H7 (cell line): ENCODE data around the gene USP54. TPM values are rescaled to one million over a fixed set of nuclear protein-coding genes. Genes with fewer than 3 reads are reported as not detected.
"Not testable (repeated sequence)": the region's sequence is repeated elsewhere in the genome, so short reads cannot be mapped to it uniquely, and the experiment has no call there.

ENCODE experiments used
- DNase-seq: peaks from one replicate; pipeline ENCODE4 v3.0.0; 2012
- H3K27me3 ChIP-seq: 2 replicates; pipeline ENCODE4 v1.6.0; 2011; ENCODE audit warnings: mild to moderate bottlenecking, low read length; ENCODE audit not compliant: control insufficient read depth, insufficient read depth
- H3K36me3 ChIP-seq: replicated peaks from 2 replicates; pipeline ENCODE4 v1.5.1; 2011; ENCODE audit warnings: low read length; ENCODE audit not compliant: control insufficient read depth, insufficient read depth
- H3K4me3 ChIP-seq: 2 replicates; pipeline ENCODE4 v1.5.1; 2011; ENCODE audit warnings: low read depth, mild to moderate bottlenecking, control low read depth, low read length, moderate library complexity; ENCODE audit not compliant: insufficient read depth
- total RNA-seq: library from RNA; depleted of rRNA; stranded (reverse); fragments of >200 nt; shearing (Covaris generic); gene quantifications from 2 replicates; pipeline ENCODE4 v1.2.3, GENCODE V29; 2014; rRNA removed

Gene USP54, protein sequence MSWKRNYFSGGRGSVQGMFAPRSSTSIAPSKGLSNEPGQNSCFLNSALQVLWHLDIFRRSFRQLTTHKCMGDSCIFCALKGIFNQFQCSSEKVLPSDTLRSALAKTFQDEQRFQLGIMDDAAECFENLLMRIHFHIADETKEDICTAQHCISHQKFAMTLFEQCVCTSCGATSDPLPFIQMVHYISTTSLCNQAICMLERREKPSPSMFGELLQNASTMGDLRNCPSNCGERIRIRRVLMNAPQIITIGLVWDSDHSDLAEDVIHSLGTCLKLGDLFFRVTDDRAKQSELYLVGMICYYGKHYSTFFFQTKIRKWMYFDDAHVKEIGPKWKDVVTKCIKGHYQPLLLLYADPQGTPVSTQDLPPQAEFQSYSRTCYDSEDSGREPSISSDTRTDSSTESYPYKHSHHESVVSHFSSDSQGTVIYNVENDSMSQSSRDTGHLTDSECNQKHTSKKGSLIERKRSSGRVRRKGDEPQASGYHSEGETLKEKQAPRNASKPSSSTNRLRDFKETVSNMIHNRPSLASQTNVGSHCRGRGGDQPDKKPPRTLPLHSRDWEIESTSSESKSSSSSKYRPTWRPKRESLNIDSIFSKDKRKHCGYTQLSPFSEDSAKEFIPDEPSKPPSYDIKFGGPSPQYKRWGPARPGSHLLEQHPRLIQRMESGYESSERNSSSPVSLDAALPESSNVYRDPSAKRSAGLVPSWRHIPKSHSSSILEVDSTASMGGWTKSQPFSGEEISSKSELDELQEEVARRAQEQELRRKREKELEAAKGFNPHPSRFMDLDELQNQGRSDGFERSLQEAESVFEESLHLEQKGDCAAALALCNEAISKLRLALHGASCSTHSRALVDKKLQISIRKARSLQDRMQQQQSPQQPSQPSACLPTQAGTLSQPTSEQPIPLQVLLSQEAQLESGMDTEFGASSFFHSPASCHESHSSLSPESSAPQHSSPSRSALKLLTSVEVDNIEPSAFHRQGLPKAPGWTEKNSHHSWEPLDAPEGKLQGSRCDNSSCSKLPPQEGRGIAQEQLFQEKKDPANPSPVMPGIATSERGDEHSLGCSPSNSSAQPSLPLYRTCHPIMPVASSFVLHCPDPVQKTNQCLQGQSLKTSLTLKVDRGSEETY (N-terminal part only)
- 25.0 and 28.4 TPM in 2 replicates for total RNA-seq

DNA sequence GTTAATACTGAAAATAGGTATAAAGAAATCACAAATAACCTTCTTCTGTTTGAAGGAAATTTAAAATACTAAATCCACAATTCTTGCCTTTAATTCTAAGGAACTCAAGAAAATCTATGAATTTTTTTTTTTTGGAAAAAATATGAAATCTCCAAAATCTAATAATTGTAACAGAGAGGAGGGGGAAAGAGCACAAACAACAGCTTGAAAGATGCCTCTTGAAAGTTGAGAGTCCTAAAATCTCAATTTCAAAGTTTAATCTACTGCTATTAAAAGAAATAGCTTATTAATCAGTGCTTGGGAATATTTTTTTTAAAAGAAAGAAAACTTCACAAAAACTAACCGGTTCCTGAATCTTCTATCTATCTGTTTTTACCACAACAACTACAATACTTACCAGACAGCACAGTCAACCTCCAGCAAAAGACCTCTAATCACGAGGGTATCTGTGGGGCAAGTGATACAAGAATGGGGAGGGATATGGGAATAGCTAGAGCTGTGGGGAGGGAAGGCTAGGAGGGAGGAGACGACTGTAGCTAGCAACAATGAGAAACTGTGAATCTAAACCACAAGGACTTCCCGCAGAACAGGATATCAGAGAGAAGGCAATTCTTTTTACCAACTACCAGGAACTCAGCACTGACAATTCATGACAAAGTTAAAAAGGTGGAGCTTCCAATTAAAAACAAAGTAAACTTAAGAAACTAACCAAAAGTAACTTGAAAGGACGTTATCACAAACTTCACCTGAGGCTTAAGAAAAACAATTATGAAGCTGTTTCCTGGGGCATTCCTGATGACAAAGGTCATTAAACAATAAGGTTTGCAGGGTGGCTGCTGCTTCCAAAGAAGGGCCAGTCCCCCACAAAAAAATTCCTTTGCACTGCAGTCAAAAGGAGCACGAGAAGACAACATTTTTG is at the start of gene USP54:
TSS of gene USP54 (minus strand) at position 462 of the 919 bp plus-strand sequence. CDS start 15,684 bp downstream, outside the sequence.
- H3K4me3 ChIP-seq, result no peak within 1 kb of the TSS
- DNase-seq, result peak; percentile 75
- no peaks in the 10 kb centered on the region for H3K36me3 ChIP-seq

DNA sequence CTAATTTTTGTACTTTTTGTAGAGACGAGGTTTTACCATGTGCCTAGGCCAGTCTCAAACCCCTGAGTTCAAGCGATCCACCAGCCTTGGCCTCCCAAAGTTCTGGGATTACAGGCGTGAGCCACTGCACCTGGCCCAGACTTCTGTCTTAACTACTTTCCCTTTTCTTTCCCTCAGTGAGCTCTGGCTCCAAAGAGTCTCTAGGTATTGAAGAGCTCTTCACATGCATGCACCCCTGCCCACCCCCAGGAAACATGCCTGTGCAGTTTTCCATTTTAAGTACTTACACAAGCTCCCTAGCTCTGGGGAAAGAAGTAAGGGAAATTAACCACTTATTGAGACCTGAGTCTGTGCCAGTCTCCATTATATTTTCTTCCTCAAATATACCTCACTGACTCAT is 48.1 kb upstream of the USP54 start:
- no peaks in the 10 kb centered on the region for H3K27me3 ChIP-seq
- H3K4me3 ChIP-seq, result no peak overlapping the region
- H3K36me3 ChIP-seq, result no peaks in the 10 kb centered on the region
- DNase-seq, result no peak

More for the DNA sequence above, at the start of gene USP54:
- H3K27me3 ChIP-seq, result no peaks in the 10 kb centered on the region

DNA sequence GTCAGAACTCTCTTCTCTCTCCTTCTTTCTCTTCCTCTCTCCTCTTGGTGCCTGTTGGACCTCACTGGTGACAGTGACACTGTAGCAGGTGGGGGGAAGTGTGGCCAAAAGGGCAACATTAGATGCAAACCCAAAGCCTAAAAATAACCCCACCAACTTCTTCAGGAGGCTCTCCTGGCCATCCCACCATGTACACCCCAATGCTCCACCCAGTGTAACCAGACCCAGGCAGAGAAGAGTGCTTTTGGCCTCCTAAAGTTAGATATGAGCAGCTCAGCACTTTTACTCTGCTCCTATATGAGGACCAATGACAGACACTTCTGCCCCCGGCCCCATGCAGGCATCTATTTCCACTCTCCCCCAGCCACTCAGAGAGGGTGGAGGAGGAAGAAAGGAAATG is 44.6 kb upstream of the USP54 start:
- H3K27me3 ChIP-seq, result no peaks in the 10 kb centered on the region
- H3K4me3 ChIP-seq, result no peak overlapping the region
- no peaks in the 10 kb centered on the region for H3K36me3 ChIP-seq
- DNase-seq, result peak; percentile 13

DNA sequence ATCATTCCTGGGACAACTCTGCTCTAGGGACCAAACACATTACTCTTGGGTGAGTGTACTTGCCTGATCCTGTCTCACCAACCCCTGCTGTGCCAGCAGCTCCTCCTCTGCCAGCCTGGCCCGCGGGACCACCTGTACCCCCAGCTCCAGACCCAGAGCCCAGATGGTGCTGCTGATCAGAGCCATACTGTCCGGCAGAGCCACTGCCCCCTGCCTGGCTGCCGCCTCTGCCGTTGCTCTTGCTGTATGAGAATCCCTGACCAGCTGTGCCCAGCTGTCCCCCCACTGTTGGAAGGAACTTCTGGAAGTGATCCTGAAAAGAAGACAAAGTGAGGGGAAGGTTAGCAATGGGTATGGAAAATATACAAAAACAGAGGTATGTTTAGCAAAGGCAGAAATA is 43.3 kb upstream of the USP54 start:
- Histone ChIP-seq H3K4me3 (no peak overlapping the region), H3K27me3 (no peaks in the 10 kb centered on the region), H3K36me3 (no peaks in the 10 kb centered on the region)
- peak; percentile 29 for DNase-seq

DNA sequence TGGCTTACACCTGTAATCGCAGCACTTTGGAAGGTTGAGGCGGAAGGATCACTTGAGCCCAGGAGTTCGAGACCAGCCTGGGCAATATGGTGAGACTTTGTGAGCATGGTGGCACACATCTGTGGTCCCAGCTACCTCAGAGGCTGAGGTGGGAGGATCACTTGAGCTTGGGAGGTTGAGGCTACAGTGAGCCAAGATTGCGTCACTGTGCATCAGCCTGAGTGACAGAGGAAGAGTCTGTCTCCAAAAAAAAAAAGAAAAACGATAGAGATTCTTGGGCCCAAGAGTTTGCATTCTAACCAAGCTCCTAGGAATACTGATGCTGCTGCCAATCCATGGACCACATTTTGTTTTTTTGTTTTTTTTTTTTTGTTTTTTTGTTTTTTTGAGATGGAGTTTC is 38.0 kb upstream of the USP54 start:
- no peak for DNase-seq

GRCh38 chr10:73628405-73628804 is 37.3 kb upstream of the USP54 start:
- no peaks in the 10 kb centered on the region for H3K36me3 ChIP-seq
- no peaks in the 10 kb centered on the region for H3K27me3 ChIP-seq
- no peak overlapping the region for H3K4me3 ChIP-seq
- no peak for DNase-seq

More for the DNA sequence above, 38.0 kb upstream of the USP54 start:
- Histone ChIP-seq H3K4me3 (no peak overlapping the region), H3K36me3 (no peaks in the 10 kb centered on the region), H3K27me3 (no peaks in the 10 kb centered on the region)

DNA sequence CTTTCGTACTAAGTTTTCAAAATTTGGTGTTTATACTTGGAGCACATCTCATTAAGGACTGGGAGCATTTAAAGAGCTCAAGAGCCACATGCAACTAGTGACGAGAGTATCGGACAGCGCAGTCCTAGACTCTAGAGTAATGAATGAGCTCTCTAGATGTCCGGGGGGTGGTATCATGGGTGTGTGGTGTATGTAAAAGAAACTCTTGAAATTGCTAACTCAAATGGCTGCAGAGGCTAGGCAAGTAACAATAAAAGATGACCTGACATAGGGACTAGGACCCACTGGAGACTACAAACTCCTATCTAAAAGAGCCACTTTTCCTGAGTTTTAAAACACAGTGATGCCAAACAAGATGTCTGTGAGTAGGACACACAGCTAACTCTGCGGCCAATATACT is 36.2 kb upstream of the USP54 start:
- Histone ChIP-seq H3K27me3 (no peaks in the 10 kb centered on the region), H3K36me3 (no peaks in the 10 kb centered on the region), H3K4me3 (no peak overlapping the region)
- no peak for DNase-seq

DNA sequence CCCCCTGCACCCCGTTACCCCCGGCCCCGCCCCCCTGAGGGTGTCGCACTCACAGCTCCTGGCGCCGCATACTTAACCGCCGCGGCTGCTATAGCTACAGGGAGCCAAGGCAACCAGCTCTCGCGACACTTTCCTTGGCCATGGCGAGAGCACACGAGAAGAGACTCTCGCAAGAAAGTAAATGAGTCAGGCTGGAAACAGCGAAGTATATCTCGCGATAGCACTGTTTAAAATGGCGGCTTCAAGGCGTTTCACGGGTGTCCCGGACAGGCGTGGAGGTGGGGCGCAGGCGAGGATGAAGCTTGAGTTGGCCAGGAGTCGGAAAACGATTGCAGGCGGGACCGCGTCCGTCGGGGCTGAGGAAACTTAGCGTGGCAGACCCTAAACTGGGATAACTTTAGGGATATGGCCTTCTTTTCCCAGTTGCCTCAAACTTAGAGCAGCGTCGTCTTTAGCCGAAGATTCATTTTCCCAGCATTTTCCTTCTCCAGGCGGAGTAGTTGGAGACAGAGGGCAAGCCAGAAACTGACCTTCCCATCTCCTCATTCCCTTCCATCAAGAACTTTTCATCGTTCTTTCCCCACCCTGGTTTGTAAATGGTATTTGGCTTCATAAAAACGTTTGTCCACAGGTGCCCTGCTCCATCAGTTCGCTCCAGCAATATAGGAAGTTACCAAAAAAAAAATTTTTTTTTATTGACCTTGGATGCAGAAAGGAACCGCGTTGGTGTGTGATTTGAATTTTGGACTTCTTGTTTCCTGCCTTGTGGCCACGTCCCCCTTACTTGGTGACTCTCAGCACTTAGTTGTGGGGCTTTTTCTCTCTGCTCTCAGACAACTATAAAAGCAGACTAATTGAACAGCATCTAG is 35.0 kb upstream of the USP54 start:
- Histone ChIP-seq H3K36me3 (no peaks in the 10 kb centered on the region), H3K27me3 (no peaks in the 10 kb centered on the region), H3K4me3 (peak overlapping the region; percentile 47)
- DNase-seq, result peak; percentile 96

- no peaks in the 10 kb centered on the region for H3K36me3 ChIP-seq
- H3K27me3 ChIP-seq, result no peaks in the 10 kb centered on the region
- peak; percentile 88 for DNase-seq
- H3K4me3 ChIP-seq, result peak overlapping the region; percentile 47
Measured at GRCh38 chr10:73625004-73625883, 34.1 kb upstream of the USP54 start.

- no peaks in the 10 kb centered on the region for H3K36me3 ChIP-seq
- no peaks in the 10 kb centered on the region for H3K27me3 ChIP-seq
- H3K4me3 ChIP-seq, result no peak overlapping the region
- no peak for DNase-seq
Measured at GRCh38 chr10:73623056-73623455, 31.9 kb upstream of the USP54 start.

- H3K4me3 ChIP-seq, H3K36me3 ChIP-seq, DNase-seq, H3K27me3 ChIP-seq: not testable (repeated sequence)
Measured at GRCh38 chr10:73620974-73621373, 29.8 kb upstream of the USP54 start.

DNA sequence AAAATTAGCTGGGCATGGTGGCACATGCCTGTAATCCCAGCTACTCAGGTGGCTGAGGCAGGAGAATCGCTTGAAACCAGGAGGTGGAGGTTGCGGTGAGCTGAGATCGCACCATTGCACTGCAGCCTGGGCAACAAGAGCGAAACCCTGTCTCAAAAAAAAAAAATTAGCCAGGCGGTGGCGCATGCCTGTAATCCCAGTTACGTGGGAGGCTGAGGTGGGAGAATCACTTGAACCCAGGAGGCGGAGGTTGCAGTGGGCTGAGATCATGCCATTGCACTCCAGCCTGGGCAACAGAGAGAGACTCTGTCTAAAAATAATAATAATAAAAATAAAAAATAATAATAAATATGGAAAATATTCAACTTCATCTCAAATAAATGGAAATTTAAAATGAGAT is 26.0 kb upstream of the USP54 start:
- not testable (repeated sequence) for H3K4me3 ChIP-seq, H3K36me3 ChIP-seq, DNase-seq, H3K27me3 ChIP-seq
